RWPE1 (cell line): Measurements from ENCODE around the gene ALDH1A1.

Experiments used
- CTCF ChIA-PET: fragments of 350-600 bp; sonication (Branson Sonifier 250); formaldehyde crosslinking; extraction: SDS; loops from one replicate; lab custom pipeline; 2021; lab: Yijun Ruan, JAX
- POLR2A ChIA-PET: fragments of 400-600 bp; formaldehyde crosslinking; extraction: SDS; loops from one replicate; lab custom pipeline; 2020; ENCODE audit warnings: antibody characterized with exemption; ENCODE audit not compliant: low non-redundant PET; lab: Yijun Ruan, JAX
- DNase-seq: peaks from one replicate; pipeline ENCODE4 v3.0.0; 2012; ENCODE audit warnings: low spot score
- H3K27ac ChIP-seq: fragments of 450-650 bp; 2 replicates; pipeline ENCODE4 v1.5.1; 2017
- TF ChIP-seq, protein P1 (sequence below): fragments of 450-650 bp; conservative IDR thresholded peaks from 2 replicates; pipeline ENCODE4 v1.5.1; 2017; ENCODE audit warnings: low read depth, mild to moderate bottlenecking

ALDH1A1 gene

DNA sequence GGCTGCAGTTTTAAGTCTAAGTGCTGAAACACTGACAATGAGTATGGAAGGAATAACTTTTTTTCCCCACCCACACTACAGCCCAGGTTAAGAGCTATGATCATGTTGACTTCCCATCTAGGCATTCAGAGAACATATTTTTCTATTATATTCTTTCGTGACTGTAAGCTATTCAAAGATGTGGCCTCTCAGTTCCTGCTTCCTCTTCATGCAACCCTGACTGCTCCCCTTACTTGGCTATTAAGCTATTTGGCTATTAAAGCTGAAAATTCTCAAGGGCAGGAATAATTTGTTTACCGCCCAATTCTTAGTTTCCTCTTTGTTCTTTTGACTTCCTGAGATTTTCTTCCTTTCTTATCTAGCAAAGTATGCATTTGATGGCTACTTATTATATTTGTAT is 18.6 kb upstream of the ALDH1A1 start:
- DNase-seq, result no peak
- TF ChIP-seq, protein P1, sequence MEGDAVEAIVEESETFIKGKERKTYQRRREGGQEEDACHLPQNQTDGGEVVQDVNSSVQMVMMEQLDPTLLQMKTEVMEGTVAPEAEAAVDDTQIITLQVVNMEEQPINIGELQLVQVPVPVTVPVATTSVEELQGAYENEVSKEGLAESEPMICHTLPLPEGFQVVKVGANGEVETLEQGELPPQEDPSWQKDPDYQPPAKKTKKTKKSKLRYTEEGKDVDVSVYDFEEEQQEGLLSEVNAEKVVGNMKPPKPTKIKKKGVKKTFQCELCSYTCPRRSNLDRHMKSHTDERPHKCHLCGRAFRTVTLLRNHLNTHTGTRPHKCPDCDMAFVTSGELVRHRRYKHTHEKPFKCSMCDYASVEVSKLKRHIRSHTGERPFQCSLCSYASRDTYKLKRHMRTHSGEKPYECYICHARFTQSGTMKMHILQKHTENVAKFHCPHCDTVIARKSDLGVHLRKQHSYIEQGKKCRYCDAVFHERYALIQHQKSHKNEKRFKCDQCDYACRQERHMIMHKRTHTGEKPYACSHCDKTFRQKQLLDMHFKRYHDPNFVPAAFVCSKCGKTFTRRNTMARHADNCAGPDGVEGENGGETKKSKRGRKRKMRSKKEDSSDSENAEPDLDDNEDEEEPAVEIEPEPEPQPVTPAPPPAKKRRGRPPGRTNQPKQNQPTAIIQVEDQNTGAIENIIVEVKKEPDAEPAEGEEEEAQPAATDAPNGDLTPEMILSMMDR, result no peak
- POLR2A ChIA-PET, result no interaction called here
- H3K27ac ChIP-seq, result no peak overlapping the region
- CTCF ChIA-PET, result no interaction called here

- ChIA-PET POLR2A (no interaction called here), CTCF (interaction anchor here (0.6 to 1.8 kb wide), 2 partner anchors 89 to 704 kb away, joined by 3 to 7 read pairs; no protein-coding TSS in a partner anchor)
- no peak overlapping the region for H3K27ac ChIP-seq
- peak; percentile 30 for DNase-seq
- TF ChIP-seq, protein P1, result no peak
Observed at GRCh38 chr9:72960446-72960845, 7.6 kb upstream of the ALDH1A1 start.

DNA sequence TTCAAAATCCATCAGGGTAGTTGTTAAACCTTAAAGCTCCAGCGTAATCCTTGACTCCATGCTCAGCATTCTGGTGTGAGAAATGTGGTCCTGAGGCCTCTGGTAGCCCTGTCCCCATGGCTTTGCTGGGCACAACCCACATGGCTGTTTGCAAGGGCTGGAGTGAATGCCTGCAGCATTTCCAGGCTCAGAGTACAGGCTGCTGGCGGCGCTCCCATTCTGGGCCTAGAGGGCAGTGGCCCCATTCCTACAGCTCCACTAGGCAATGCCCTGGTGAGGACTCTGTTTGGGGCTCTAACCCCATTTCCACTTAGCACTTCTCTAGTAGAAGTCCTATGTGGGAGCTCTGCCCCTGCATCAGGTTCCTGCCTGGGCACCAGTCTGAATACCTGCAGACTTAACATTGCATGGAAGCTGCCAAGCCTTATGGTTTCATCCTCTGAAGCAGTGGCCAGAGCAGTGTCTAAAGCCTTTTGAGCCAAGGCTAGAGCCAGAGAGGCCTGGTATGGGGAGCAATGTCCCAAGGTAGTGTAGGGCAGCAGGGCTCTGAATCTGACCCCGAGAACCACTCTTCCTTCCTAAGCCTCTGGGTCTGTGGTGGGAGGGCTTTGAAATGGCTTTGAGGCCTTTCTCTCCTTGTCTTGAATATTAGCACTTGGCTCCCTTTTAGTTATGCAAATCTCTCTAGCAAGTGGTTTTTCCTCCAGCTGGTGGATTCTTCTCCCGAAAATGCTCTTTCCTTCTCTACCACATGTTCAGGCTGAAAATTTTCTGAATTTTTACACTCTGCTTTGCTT is 5.8 kb upstream of the ALDH1A1 start:
- POLR2A ChIA-PET, result no interaction called here
- CTCF ChIA-PET, result interaction anchor here (0.5 to 0.7 kb wide), 4 partner anchors 11 to 477 kb away, joined by 3 to 5 read pairs (median 4); no protein-coding TSS in a partner anchor
- TF ChIP-seq, protein P1, result no peak

DNA sequence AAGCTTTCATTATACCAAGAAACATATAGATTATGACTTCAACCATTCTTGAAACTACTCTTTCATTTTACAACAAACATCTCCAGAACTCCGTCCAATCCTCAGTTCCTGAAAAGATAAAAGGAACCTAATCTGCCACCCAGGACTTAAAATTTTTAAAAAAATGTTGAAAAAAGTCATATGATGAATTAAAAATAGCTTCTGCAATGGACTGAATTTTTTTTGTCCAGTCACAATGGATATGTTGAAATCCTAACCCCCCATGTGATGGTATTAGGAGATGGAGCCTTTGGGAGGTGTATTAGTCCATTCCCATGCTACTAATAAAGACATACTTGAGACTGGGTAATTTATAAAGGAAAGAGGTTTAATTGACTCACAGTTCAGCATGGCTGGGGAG is 2.7 kb upstream of the ALDH1A1 start:
- POLR2A ChIA-PET, result no interaction called here
- H3K27ac ChIP-seq, result no peak overlapping the region

More for the DNA sequence above, 5.8 kb upstream of the ALDH1A1 start:
- no peak overlapping the region for H3K27ac ChIP-seq
- DNase-seq, result no peak

GRCh38 chr9:72955126-72955455 is 2.2 kb upstream of the ALDH1A1 start:
- POLR2A ChIA-PET, result no interaction called here
- TF ChIP-seq, protein P1, result no peak
- H3K27ac ChIP-seq, result no peak overlapping the region
- no peak for DNase-seq
- CTCF ChIA-PET, result interaction anchor here (0.7 kb wide), 1 partner anchor 53 kb away, joined by 3 read pairs; no protein-coding TSS in a partner anchor

More for the DNA sequence above, 2.7 kb upstream of the ALDH1A1 start:
- TF ChIP-seq, protein P1, result no peak
- CTCF ChIA-PET, result no interaction called here
- no peak for DNase-seq

GRCh38 chr9:72954431-72955125 is 1.7 kb upstream of the ALDH1A1 start:
- no peak overlapping the region for H3K27ac ChIP-seq
- POLR2A ChIA-PET, result no interaction called here
- TF ChIP-seq, protein P1, result no peak
- CTCF ChIA-PET, result interaction anchor here (0.7 kb wide), 2 partner anchors 34 to 53 kb away, joined by 3 read pairs; no protein-coding TSS in a partner anchor
- DNase-seq, result no peak
